Measurements from ENCODE around the gene ABCB11. TPM values are rescaled to one million over a fixed set of nuclear protein-coding genes. Genes with fewer than 3 reads are reported as not detected.

ABCB11 gene
- total RNA-seq, 1 experiment from 2014 or later = 0.12 TPM

- ATAC-seq = no peak
- H3K9ac ChIP-seq (ENCODE audit: low read length) = no peak overlapping the region
- H3K36me3 ChIP-seq (ENCODE audit: control insufficient read depth in 1 of 2, insufficient read depth in 2 of 2, low read length in 2 of 2) = no peaks in the 10 kb centered on the region
- ChIA-PET POLR2A (no interaction called here), RAD21 (ENCODE audit: low non-redundant PET in 1 of 2, low total read pairs in 2 of 2, uncharacterized antibody in 2 of 2, unreplicated experiment in 2 of 2) (no interaction called here), CTCF (no interaction called here)
- H2AFZ ChIP-seq (ENCODE audit: low read depth, low read length, poor library complexity, severe bottlenecking) = no peak overlapping the region
- H3K27ac ChIP-seq (ENCODE audit: low read depth, low read length) = no peak overlapping the region
- H3K9me3 ChIP-seq (ENCODE audit: control insufficient read depth in 1 of 2, insufficient read depth in 1 of 2, low read depth in 1 of 2, low read length in 2 of 2) = no peaks in the 10 kb centered on the region
- TF ChIP-seq EZH2phosphoT487 (IDR thresholded peaks at IDR 0.05; ENCODE audit: borderline replicate concordance) = no peak
- no peak for TF ChIP-seq RAD21 (IDR thresholded peaks at IDR 0.05; ENCODE audit: low read depth)
- no peaks in the 10 kb centered on the region for H3K4me1 ChIP-seq (ENCODE audit: control insufficient read depth in 1 of 2, insufficient read depth in 2 of 2, low read length in 2 of 2)
- no peak overlapping the region for H3K4me3 ChIP-seq (replicated peaks in 1 of 2; ENCODE audit: low read depth in 1 of 2, low read length in 2 of 2)
- DNase-seq (ENCODE audit: low read depth, low spot score) = no peak
- H3K27me3 ChIP-seq (ENCODE audit: insufficient read depth, low read length) = no peaks in the 10 kb centered on the region
- no TSS peak for BruUV-seq (replicated peaks)
- H3K9me2 ChIP-seq (ENCODE audit: insufficient read depth) = no peaks in the 10 kb centered on the region
- intact Hi-C loops (cut with micrococcal nuclease) = loop anchor here (10.0 kb wide), 1 partner anchor 223 kb away; no protein-coding TSS in a partner anchor
- H3K79me2 ChIP-seq (ENCODE audit: insufficient read depth, low read length) = no peaks in the 10 kb centered on the region
- no peak overlapping the region for H3K4me2 ChIP-seq (ENCODE audit: low read length)
- H4K20me1 ChIP-seq (ENCODE audit: insufficient read depth) = no peaks in the 10 kb centered on the region
Measured at GRCh38 chr2:168928113-168928831, 102.9 kb downstream of the ABCB11 start.

DNA sequence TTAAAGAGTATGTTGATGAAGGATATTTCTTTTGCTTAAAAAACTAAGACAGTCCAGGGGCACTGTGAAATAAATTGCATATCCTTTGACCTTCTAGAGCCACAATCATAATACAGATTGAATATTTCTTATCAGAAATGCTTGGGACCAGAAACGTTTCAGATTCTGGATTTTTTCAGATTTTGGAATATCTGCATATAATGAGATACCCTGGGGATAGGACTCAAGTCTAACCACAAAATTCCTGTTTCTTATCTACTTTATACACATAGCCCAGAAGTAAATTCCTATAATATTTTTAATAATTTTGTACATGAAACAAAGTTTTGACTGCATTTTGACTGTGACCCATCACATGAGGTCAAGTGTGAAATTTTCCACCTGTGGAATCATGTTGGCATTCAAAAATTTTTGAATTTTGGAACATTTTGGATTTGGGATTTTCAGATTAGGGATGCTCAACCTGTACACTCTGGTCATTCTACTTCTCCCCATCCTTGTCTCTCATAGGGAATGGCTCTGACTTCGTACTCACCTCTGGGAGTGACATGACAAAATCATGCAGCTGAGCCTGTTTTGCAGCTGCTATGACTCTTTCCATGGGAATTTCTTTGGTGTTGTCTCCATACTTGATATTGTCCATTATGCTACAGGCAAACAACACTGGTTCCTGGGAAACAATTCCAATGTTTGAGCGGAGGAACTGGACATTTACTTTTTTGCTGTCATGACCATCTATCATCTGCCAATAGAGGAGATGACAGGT lies 104.3 kb downstream of the ABCB11 start:
- H3K36me3 ChIP-seq (ENCODE audit: control insufficient read depth in 1 of 2, insufficient read depth in 2 of 2, low read length in 2 of 2) = no peaks in the 10 kb centered on the region
- intact Hi-C loops (cut with micrococcal nuclease) = loop anchor here (10.0 kb wide), 1 partner anchor 222 kb away; no protein-coding TSS in a partner anchor
- H3K27ac ChIP-seq (ENCODE audit: low read depth, low read length) = no peak overlapping the region
- H3K9ac ChIP-seq (ENCODE audit: low read length) = no peak overlapping the region
- no peak for DNase-seq (ENCODE audit: low read depth, low spot score)
- H3K4me3 ChIP-seq (replicated peaks in 1 of 2; ENCODE audit: low read depth in 1 of 2, low read length in 2 of 2) = no peak overlapping the region
- ATAC-seq = no peak
- no peaks in the 10 kb centered on the region for H3K9me3 ChIP-seq (ENCODE audit: control insufficient read depth in 1 of 2, insufficient read depth in 1 of 2, low read depth in 1 of 2, low read length in 2 of 2)
- no peaks in the 10 kb centered on the region for H3K9me2 ChIP-seq (ENCODE audit: insufficient read depth)
- no peak overlapping the region for H2AFZ ChIP-seq (ENCODE audit: low read depth, low read length, poor library complexity, severe bottlenecking)
- H3K79me2 ChIP-seq (ENCODE audit: insufficient read depth, low read length) = no peaks in the 10 kb centered on the region
- CTCF ChIA-PET = no interaction called here
- no peak overlapping the region for H3K4me2 ChIP-seq (ENCODE audit: low read length)
- POLR2A ChIA-PET = no interaction called here
- H3K27me3 ChIP-seq (ENCODE audit: insufficient read depth, low read length) = no peaks in the 10 kb centered on the region
- RAD21 ChIA-PET (ENCODE audit: low non-redundant PET in 1 of 2, low total read pairs in 2 of 2, uncharacterized antibody in 2 of 2, unreplicated experiment in 2 of 2) = no interaction called here
- no TSS peak for BruUV-seq (replicated peaks)
- H3K4me1 ChIP-seq (ENCODE audit: control insufficient read depth in 1 of 2, insufficient read depth in 2 of 2, low read length in 2 of 2) = no peaks in the 10 kb centered on the region
- no peaks in the 10 kb centered on the region for H4K20me1 ChIP-seq (ENCODE audit: insufficient read depth)
- TF ChIP-seq YY1 (IDR thresholded peaks at IDR 0.05; ENCODE audit: extremely low read depth, insufficient replicate concordance, low read depth, low read length) = no peak
- TF ChIP-seq ZNF274 (IDR thresholded peaks at IDR 0.05; ENCODE audit: low read depth, low read length) = no peak
- TF ChIP-seq CBX3 (IDR thresholded peaks at IDR 0.05; ENCODE audit: low read depth) = no peak
- no peak for TF ChIP-seq ELF1 (IDR thresholded peaks at IDR 0.05; ENCODE audit: borderline replicate concordance, low read depth)
- TF ChIP-seq CEBPB (IDR thresholded peaks at IDR 0.05; ENCODE audit: low read depth) = no peak
- TF ChIP-seq EZH2phosphoT487 (IDR thresholded peaks at IDR 0.05; ENCODE audit: borderline replicate concordance) = no peak
- no peak for TF ChIP-seq ZFX (IDR thresholded peaks at IDR 0.05)
- no peak for TF ChIP-seq POLR2A (IDR thresholded peaks at IDR 0.05; ENCODE audit: borderline replicate concordance, extremely low read depth, insufficient read depth, insufficient read length)
- no peak for TF ChIP-seq RAD21 (IDR thresholded peaks at IDR 0.05; ENCODE audit: low read depth)
- TF ChIP-seq POLR2AphosphoS5 (IDR thresholded peaks at IDR 0.05; ENCODE audit: low read depth, low read length) = no peak
- TF ChIP-seq, protein P1, sequence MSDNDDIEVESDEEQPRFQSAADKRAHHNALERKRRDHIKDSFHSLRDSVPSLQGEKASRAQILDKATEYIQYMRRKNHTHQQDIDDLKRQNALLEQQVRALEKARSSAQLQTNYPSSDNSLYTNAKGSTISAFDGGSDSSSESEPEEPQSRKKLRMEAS (IDR thresholded peaks at IDR 0.05) = no peak
- TF ChIP-seq SRF (IDR thresholded peaks at IDR 0.05; ENCODE audit: low read depth) = no peak
- TF ChIP-seq TCF7L2 (IDR thresholded peaks at IDR 0.05; ENCODE audit: borderline replicate concordance, extremely low read depth, insufficient read depth, insufficient read length) = no peak
- TF ChIP-seq ATF3 (IDR thresholded peaks at IDR 0.05) = no peak
- no peak for TF ChIP-seq EZH2 (IDR thresholded peaks at IDR 0.05)

Data from HCT116 (cell line).